ENCODE measurements around the gene UNK.

DNA sequence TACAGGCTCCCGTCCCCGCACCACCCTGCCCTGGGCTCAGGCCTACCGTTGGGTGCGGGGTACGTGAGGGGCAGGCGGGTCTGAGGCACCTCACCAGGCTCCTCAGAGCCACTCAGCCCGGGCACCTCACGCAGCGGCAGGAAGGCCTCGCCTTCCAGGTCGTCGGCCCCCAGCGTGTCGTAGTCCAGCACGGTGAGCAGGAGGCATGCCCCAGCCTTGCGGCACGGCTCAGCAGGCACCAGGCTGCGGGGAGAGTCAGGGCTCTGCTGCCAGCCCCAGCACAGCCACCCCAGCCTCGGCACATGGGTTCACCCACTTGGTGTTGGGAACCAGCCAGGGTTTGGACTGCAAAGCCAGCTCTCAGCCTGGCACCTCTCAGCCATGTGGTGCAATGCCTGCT lies 44.1 kb downstream of the UNK start:
- TF ChIP-seq, protein P1, sequence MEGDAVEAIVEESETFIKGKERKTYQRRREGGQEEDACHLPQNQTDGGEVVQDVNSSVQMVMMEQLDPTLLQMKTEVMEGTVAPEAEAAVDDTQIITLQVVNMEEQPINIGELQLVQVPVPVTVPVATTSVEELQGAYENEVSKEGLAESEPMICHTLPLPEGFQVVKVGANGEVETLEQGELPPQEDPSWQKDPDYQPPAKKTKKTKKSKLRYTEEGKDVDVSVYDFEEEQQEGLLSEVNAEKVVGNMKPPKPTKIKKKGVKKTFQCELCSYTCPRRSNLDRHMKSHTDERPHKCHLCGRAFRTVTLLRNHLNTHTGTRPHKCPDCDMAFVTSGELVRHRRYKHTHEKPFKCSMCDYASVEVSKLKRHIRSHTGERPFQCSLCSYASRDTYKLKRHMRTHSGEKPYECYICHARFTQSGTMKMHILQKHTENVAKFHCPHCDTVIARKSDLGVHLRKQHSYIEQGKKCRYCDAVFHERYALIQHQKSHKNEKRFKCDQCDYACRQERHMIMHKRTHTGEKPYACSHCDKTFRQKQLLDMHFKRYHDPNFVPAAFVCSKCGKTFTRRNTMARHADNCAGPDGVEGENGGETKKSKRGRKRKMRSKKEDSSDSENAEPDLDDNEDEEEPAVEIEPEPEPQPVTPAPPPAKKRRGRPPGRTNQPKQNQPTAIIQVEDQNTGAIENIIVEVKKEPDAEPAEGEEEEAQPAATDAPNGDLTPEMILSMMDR (IDR thresholded peaks at IDR 0.05; ENCODE audit: insufficient read depth, low read depth, low read length), result no peak
- TF ChIP-seq EZH2 (IDR thresholded peaks at IDR 0.05; ENCODE audit: insufficient read depth, low read length), result no peak

Measured in astrocyte (in vitro differentiated cells and primary cell).